Chondrocyte (in vitro differentiated cells): ENCODE data around the gene HAPSTR1. TPM values are rescaled to one million over a fixed set of nuclear protein-coding genes. Genes with fewer than 3 reads are reported as not detected.

Source experiments
- DNase-seq: peaks from one replicate; pipeline ENCODE4 v3.0.0; 2021; ENCODE audit warnings: mixed read lengths, low spot score
- H3K27ac Mint-ChIP-seq: one replicate; pipeline ENCODE4 v1.8.0; 2021; ENCODE audit warnings: mild to moderate bottlenecking, moderate library complexity, mixed read lengths; ENCODE audit not compliant: unreplicated experiment
- H3K27me3 Mint-ChIP-seq: 2 replicates; pipeline ENCODE4 v1.8.0; 2021; ENCODE audit warnings: low read depth, mixed read lengths
- H3K36me3 Mint-ChIP-seq: 2 replicates; pipeline ENCODE4 v1.8.0; 2021; ENCODE audit warnings: low read depth, mixed read lengths
- H3K4me1 Mint-ChIP-seq: 2 replicates; pipeline ENCODE4 v1.8.0; 2021; ENCODE audit warnings: low read depth, mild to moderate bottlenecking, mixed read lengths
- H3K4me3 Mint-ChIP-seq: one replicate; pipeline ENCODE4 v1.8.0; 2021; ENCODE audit warnings: mild to moderate bottlenecking, moderate library complexity, mixed read lengths; ENCODE audit not compliant: unreplicated experiment
- H3K9me3 Mint-ChIP-seq: 2 replicates; pipeline ENCODE4 v1.8.0; 2021; ENCODE audit warnings: low read depth, mixed read lengths
- total RNA-seq: library from RNA; stranded (reverse); gene quantifications from 3 replicates; pipeline ENCODE4 v1.2.1, GENCODE V29; 2021
- TF ChIP-seq, protein P1 (sequence below): fragments of 200-600 bp; sonication (generic); IDR thresholded peaks from 2 replicates; pipeline ENCODE4 v1.5.0; 2021; ENCODE audit warnings: antibody characterized with exemption, mild to moderate bottlenecking, moderate library complexity

The HAPSTR1 gene
- total RNA-seq, 1 donor from 2014 or later = 82.5 TPM

- Mint-ChIP-seq H3K9me3 (no peaks in the 10 kb centered on the region), H3K4me3 (no peak overlapping the region)
Measured at GRCh38 chr16:9054460-9054859, 37.0 kb upstream of the HAPSTR1 start.

DNA sequence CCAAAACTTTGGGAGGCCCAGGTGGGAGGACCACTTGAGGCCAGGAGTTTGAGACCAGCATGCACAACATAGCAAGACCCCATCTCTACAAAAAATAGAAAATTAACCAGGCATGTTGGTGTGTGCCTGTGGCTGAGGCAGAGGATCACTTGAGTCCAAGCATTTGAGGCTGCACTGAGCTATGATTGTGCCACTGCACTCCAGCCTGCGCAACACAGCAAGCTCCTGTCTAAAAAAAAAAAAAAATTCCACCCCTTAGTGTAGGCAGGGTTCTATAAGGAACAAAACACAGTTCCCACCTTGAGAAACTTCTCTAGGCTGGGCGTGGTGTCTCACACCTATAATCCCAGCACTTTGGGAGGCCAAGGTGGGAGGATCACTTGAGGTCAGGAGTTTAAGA is 36.3 kb upstream of the HAPSTR1 start:
- no peaks in the 10 kb centered on the region for H3K27me3 Mint-ChIP-seq
- no peak for DNase-seq
- no peaks in the 10 kb centered on the region for H3K9me3 Mint-ChIP-seq
- TF ChIP-seq, protein P1, sequence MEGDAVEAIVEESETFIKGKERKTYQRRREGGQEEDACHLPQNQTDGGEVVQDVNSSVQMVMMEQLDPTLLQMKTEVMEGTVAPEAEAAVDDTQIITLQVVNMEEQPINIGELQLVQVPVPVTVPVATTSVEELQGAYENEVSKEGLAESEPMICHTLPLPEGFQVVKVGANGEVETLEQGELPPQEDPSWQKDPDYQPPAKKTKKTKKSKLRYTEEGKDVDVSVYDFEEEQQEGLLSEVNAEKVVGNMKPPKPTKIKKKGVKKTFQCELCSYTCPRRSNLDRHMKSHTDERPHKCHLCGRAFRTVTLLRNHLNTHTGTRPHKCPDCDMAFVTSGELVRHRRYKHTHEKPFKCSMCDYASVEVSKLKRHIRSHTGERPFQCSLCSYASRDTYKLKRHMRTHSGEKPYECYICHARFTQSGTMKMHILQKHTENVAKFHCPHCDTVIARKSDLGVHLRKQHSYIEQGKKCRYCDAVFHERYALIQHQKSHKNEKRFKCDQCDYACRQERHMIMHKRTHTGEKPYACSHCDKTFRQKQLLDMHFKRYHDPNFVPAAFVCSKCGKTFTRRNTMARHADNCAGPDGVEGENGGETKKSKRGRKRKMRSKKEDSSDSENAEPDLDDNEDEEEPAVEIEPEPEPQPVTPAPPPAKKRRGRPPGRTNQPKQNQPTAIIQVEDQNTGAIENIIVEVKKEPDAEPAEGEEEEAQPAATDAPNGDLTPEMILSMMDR = no peak
- H3K27ac Mint-ChIP-seq = no peak overlapping the region
- peaks cover 9% of the 10 kb centered on the region for H3K4me1 Mint-ChIP-seq
- H3K4me3 Mint-ChIP-seq = no peak overlapping the region
- H3K36me3 Mint-ChIP-seq = no peaks in the 10 kb centered on the region

More at GRCh38 chr16:9054460-9054859, 37.0 kb upstream of the HAPSTR1 start:
- DNase-seq = no peak
- H3K27me3 Mint-ChIP-seq = no peaks in the 10 kb centered on the region
- no peak overlapping the region for H3K27ac Mint-ChIP-seq
- peaks cover 10% of the 10 kb centered on the region for H3K4me1 Mint-ChIP-seq
- H3K36me3 Mint-ChIP-seq = no peaks in the 10 kb centered on the region
- TF ChIP-seq, protein P1 = no peak

GRCh38 chr16:9055661-9056060 is 35.8 kb upstream of the HAPSTR1 start:
- peaks cover 9% of the 10 kb centered on the region for H3K4me1 Mint-ChIP-seq
- no peaks in the 10 kb centered on the region for H3K36me3 Mint-ChIP-seq
- TF ChIP-seq, protein P1 = no peak
- DNase-seq = no peak
- no peaks in the 10 kb centered on the region for H3K27me3 Mint-ChIP-seq
- no peak overlapping the region for H3K4me3 Mint-ChIP-seq
- H3K9me3 Mint-ChIP-seq = no peaks in the 10 kb centered on the region
- H3K27ac Mint-ChIP-seq = no peak overlapping the region

GRCh38 chr16:9056061-9056460 is 35.4 kb upstream of the HAPSTR1 start:
- TF ChIP-seq, protein P1 = no peak
- Mint-ChIP-seq H3K36me3 (no peaks in the 10 kb centered on the region), H3K4me1 (peaks cover 11% of the 10 kb centered on the region), H3K27ac (no peak overlapping the region), H3K27me3 (no peaks in the 10 kb centered on the region), H3K4me3 (no peak overlapping the region), H3K9me3 (no peaks in the 10 kb centered on the region)
- no peak for DNase-seq

GRCh38 chr16:9058211-9058610 is 33.2 kb upstream of the HAPSTR1 start:
- Mint-ChIP-seq H3K27ac (no peak overlapping the region), H3K27me3 (no peaks in the 10 kb centered on the region), H3K4me3 (no peak overlapping the region), H3K9me3 (no peaks in the 10 kb centered on the region), H3K36me3 (no peaks in the 10 kb centered on the region), H3K4me1 (peaks cover 12% of the 10 kb centered on the region)
- TF ChIP-seq, protein P1 = no peak
- no peak for DNase-seq
